ENCODE measurements around the gene SLC25A13. TPM values are rescaled to one million over a fixed set of nuclear protein-coding genes. Genes with fewer than 3 reads are reported as not detected.

Gene SLC25A13
- total and polyA plus RNA-seq, 9 of the 15 experiments (the other 6 are each of a cell fraction or from before 2014, with no cell fraction given) = 21.4 to 80.2 (median 58.7) TPM

- no peak overlapping the region for H3K9ac ChIP-seq (ENCODE audit: insufficient read depth in 1 of 2, low read depth in 2 of 2, low read length in 2 of 2)
- no peak for DNase-seq (ENCODE audit: extremely low read depth in 1 of 4, low spot score in 3 of 4)
- in situ Hi-C loops (cut with MboI) = no loop called here
- H3K4me1 ChIP-seq (replicated peaks in 1 of 2; ENCODE audit: control insufficient read depth in 2 of 2, insufficient read depth in 2 of 2, low read length in 2 of 2) = peaks cover 0 to 17% of the 10 kb centered on the region in 2 experiments; a peak in 2 of 5 replicates
- no peaks in the 10 kb centered on the region for H3K9me3 ChIP-seq (replicated peaks; ENCODE audit: control insufficient read depth, insufficient read depth, low read depth, low read length)
- CTCF ChIA-PET (ENCODE audit: low intra/inter-chr PET ratio) = no interaction called here
- 70% methylated on average over 3 of the region's 3 CpGs for WGBS (ENCODE audit: insufficient coverage, low coverage, missing lambda C conversion rate)
- POLR2A ChIA-PET = no interaction called here
- no peak overlapping the region for H3K4me3 ChIP-seq
- H3K79me2 ChIP-seq (ENCODE audit: control insufficient read depth, insufficient read depth, low read length) = no peaks in the 10 kb centered on the region
- no peak overlapping the region for H2AFZ ChIP-seq (ENCODE audit: low read depth, low read length)
- TF ChIP-seq ZNF696 (CRISPR knock-in tag; conservative IDR thresholded peaks at IDR 0.05) (no peak), STAG1 (CRISPR knock-in tag; IDR thresholded peaks at IDR 0.05; ENCODE audit: borderline replicate concordance) (no peak), ELF2 (CRISPR knock-in tag; IDR thresholded peaks at IDR 0.05) (no peak), THAP12 (CRISPR knock-in tag; IDR thresholded peaks at IDR 0.05) (no peak), KDM5B (IDR thresholded peaks at IDR 0.05; ENCODE audit: insufficient replicate concordance, low read depth, low read length) (no peak), RBM39 (optimal IDR thresholded peaks at IDR 0.05; ENCODE audit: low read depth, low read length) (no peak), ARID2 (IDR thresholded peaks at IDR 0.05) (no peak), ZNF766 (CRISPR knock-in tag; conservative IDR thresholded peaks at IDR 0.05) (no peak), ZNF77 (CRISPR knock-in tag; IDR thresholded peaks at IDR 0.05) (no peak), CHCHD3 (CRISPR knock-in tag; IDR thresholded peaks at IDR 0.05) (no peak), CCNT2 (IDR thresholded peaks at IDR 0.05; ENCODE audit: borderline replicate concordance, extremely low read depth, insufficient read length, low read depth, low read length) (no peak), PTRF (tag; IDR thresholded peaks at IDR 0.05) (no peak), ZNF280B (CRISPR knock-in tag; IDR thresholded peaks at IDR 0.05) (no peak), SREBF2 (CRISPR knock-in tag; IDR thresholded peaks at IDR 0.05) (no peak), ELF4 (CRISPR knock-in tag; IDR thresholded peaks at IDR 0.05) (no peak)
- no peak overlapping the region for H3K27ac ChIP-seq (ENCODE audit: extremely low read depth, low read depth, low read length)
- H3K27me3 ChIP-seq (ENCODE audit: control insufficient read depth in 2 of 2, insufficient read depth in 2 of 2, low read length in 2 of 2) = no peaks in the 10 kb centered on the region
- ATAC-seq = no peak
- no peak for FAIRE-seq
- intact Hi-C loops (cut with micrococcal nuclease) = no loop called here
- H3K4me2 ChIP-seq (ENCODE audit: insufficient read depth, low read length) = no peak overlapping the region
- no peaks in the 10 kb centered on the region for H3K9me1 ChIP-seq (ENCODE audit: control insufficient read depth, insufficient read depth, low read length)
- H4K20me1 ChIP-seq (replicated peaks; ENCODE audit: control insufficient read depth, insufficient read depth, low read length) = no peaks in the 10 kb centered on the region
- BruUV-seq (replicated peaks) = no TSS peak
- H3K36me3 ChIP-seq (ENCODE audit: control insufficient read depth, insufficient read depth, low read length) = peaks cover 8% of the 10 kb centered on the region
These were observed 123.8 kb downstream of the SLC25A13 start for GRCh38 chr7:96198047-96198636.

Data from K562 (cell line).